Lung microvascular endothelial cell (primary cell): ENCODE results near the gene CTBP1. TPM values are rescaled to one million over a fixed set of nuclear protein-coding genes. Genes with fewer than 3 reads are reported as not detected.

Experiments
- DNase-seq, 2 donors: peaks; one replicate each; pipeline versions ENCODE4 v3.0.0 to v3.0.0-alpha.2; 2010; ENCODE audit warnings: low read depth in 2 of 2
- total RNA-seq: library from RNA; depleted of rRNA; stranded (reverse); fragments of >200 nt; gene quantifications from 2 replicates; pipeline ENCODE4 v1.2.1, GENCODE V29; 2014

The CTBP1 gene
- total RNA-seq, 1 donor from 2014 or later: 239 TPM

DNA sequence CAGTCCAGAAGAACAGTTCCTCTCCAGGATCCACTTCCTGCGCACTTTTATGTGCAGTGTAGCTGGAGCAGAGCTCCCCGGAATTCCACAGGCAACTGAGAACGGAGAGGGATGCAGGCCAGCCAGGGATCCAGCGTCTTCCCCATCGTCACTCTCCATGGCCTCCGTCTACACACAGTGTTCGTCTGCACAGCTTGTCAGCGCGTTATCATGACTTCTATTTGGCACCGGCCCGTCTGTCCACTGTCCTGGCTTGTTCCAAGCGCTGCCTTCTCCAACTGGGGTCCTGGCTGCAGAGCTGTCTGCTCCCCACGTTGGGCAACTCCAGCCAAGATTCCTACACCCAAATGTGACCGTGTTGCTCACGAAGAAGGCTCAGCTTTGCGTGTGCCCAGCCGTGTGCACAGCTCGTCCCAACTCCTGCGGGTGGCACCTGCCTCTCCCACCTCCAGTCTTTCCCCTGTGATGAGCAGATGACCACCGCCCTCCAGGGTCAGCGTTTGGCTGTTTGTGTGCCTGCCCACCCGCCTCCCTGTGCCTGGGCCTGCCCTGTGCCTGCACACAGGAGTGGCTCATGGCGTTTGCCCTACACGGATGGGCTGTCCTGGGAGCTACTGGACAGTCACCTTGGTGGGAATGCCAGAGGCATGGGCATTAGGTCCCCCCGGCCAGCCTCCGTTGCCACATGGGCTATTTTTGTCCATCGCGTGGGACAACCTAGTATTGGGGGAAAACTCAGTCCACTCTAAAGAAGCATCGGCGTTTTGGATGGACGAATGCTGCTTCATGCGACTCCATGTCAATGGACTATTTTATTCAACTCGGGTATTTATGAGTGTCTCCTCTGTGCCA is 2.2 kb upstream of the CTBP1 start:
- no peak for DNase-seq

DNA sequence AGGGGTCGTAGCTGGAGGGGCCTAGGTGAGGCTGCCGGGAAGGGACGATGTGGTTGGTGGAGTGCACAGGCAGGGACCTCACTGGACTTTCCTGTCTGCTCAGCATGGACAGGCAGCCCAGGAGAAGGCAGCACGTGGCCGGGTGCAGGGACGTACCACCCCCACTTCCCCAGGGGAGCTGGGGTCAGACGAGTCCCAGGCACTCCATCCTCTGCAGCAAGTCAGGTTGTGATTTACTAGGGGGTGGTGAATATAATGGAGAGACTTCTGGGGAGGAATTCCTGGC is 1.5 kb upstream of the CTBP1 start:
- DNase-seq: no peak

DNA sequence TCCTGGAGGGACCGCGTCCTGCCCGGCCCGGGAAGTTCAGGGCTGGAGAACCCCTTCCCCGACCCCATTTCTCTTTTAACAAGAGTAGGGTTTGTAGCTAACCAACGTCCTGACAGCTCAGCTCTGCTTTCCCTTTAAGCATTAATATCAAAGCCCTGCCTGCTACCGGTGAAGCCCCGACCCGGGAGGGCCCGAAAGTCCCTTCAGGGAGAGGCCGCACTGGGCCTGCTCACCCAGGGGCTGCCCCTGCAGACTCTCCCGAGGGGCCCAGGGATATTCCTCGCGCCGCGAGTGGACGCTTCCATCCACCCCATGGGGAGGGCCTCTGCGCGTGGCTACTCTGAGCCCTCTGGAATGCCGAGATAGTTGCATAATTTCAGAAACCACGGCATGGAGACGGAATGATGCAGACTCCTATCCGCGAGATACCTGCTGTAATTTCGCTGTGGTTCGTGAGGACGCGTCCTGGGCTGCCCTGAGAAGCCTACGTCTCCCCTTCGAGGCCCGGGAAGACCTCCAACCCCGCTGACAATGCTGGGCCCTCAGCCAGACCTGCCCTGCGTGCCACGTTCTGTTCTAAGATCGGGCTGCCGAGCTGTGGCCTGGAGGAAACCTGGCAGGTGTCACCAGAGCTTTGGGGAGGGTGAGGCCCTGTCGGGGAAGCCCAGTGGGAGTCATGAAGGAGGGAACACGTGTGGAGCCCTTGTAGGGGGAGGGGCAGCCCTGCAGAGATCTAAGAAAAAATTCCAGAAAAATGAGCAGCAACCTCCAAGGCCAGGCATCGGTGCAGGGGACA is 999 bp upstream of the CTBP1 start:
- peak; percentile 37 to 40 for DNase-seq

DNA sequence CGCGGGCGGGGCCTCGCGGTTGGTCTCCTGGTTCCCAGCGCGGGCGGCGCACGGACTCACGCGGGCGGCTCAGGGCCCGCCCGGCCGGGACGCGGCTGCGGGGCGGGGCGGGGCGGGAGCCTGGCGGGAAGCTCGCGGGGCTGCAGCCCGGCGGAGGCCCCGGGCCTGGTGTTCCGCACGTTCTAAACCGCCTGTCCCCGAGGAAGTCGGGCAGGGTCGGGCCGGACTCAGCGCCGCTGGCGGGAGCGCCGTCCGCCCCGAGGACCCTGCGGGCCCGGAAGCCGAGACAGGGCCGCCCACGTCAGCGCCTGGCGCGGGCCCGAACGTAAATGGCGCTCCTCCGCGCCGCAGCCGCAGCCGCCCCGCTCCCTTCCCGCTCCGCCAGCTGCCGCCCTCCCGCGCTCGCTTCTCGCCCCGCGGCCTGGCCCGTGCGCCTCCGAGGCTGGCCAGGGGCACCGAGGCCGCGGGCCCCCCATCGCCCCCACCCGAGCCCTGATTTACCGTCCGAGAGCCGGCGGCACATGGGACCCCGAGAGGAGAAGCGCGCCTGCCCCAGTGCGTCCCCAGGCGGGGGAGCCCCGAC is 309 bp upstream of the CTBP1 start:
- peak; percentile 93 to 95 for DNase-seq

DNA sequence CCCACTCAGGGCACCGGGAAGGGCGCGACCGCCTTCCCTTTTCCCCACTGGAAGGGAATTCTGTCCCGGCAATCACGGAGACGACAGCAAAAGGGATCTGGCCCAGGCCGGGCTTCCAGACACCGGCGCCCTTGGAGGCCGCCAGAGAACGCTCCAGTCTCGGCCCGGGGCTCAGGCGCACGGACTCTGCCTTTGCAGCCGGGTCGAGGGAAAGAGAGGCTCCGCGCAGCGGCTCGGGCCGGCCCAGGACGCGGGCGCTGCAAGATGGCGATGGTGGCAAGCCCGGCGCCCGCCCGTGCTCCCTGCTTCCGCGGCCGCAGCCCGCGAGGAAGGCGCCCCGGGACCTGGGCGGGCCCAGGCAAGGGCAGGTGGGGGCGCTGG is 1.1 kb downstream of the CTBP1 start:
- DNase-seq: no peak

DNA sequence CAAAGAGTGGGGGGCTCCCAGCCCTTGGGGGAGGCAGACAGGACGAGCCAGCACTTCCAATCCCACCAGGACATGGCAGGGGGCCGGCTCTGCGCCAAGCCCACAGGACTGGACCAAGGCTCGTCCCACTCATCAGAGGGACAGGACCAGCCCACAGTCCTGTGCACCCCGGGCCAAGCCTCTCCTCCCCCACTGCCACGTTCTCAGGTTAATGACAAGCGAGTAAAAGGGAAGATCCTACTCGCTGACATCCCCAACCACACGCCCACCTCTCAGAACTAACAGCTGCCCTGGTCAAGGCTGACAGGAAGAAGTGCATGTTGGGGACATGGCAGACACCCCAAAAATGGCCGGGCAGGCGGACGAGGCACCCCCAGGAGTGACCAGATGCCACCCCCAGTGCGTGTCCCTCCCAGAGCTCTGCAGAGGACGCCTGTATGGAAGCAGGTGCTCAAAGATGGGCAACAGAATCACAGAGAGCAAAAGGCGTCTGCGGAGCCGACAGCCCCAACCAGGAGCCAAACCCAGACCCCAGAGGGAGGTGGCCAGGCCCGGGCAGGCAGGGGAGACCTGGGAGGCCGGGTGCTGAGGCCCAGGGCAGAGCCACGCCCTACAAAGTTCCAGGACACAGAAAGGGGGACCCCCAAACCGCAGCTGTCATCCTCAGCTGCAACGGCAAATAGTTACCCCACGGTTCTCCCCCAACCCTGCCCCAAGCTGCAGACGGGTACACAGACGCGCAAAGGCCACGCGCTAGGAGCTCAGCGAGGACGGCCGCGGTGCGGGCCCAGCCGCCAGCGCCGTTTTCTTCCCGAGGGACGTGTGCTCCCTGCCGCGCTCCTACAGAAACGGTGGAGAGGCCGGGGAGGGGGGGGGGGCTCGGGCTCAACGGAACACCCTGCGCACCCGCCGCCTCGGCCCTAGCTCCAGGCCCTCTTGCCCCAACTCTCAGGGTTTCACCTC is 1.7 kb downstream of the CTBP1 start:
- peak in 1 of 2 donors; percentile 34 for DNase-seq

DNA sequence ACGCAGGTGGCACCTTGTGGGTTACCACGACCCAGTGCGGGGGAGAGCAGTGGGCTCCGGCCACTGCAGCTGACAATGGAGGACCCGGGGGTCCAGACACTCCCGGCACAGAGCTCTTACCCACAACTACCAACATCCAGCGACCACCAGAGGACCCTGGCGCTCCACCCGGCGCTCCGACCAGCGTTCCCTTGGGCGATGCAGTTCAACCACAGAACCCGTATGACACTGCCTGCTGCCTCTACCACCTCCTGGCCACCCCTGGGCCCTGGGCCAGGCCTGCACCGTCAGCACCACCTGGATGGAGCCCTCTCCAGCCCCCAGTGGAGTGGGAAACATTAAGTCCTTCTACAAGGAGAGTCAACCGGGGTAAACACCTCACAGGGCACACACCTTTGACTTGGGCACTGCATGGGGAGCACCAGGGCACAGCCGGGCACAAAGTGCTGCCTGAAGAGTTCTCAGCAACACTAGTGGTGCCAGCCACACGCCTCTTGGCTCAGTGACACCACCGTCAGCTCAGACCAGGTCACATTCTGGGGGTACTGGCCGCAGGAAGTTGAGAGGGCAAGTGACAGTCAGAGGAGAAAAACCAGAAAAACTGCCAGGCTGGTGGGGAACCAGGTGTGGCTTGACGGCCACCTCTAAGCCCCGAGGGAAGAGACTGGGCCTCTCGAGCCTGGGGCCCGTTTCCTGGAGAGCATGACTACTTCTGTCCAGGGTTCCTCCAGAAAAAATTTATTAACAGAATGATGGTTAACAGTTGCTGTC is 2.6 kb downstream of the CTBP1 start:
- no peak for DNase-seq

DNA sequence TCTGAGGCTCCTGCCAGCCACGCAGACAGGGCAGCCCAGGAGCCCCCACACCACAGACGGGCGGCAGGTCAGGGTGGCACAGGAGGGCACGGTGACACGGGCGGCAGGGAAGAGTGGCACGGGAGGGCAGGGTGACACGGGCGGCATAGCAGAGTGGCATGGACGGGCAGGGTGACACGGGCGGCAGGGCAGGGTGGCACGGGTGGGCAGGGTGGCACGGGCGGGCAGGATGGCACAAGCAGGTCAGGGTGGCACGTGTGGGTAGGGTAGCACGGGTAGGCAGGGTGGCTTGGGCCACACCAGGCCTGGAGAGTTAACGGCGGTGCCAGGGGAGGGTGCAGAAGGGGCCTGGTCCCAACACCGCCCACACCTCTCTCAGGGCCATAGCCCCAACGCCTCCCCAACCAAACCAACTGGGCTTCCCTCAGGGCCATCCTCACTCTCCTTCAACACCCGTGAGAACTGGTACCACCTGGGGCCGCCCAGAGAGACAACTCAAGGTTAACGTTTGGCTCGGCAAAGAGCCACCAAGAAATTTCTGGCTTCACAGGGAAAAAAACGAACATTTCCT is 3.4 kb downstream of the CTBP1 start:
- DNase-seq: no peak

DNA sequence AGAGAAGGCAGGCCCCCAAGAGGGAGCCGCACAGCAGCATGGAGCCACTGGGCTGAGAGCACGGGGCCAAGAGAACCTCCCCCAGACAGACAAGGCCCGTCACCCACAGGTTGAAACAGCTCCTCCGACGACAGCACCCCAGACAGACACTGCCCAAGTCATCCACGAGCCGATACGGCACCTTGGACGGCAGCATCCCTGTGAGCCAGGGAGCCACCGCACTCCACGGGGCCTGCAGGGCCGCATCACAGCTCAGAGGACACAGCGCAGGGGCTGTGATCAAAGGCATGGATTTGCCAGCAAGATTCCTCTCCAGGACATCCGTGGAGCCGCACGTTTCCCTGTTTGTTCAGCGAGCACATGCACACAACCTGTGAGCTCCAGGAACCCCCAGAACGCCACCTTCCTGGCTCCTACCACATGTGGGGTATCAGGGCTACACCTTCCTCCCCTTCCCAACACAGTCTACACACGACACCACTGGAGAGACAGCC is 3.9 kb downstream of the CTBP1 start:
- DNase-seq: no peak

DNA sequence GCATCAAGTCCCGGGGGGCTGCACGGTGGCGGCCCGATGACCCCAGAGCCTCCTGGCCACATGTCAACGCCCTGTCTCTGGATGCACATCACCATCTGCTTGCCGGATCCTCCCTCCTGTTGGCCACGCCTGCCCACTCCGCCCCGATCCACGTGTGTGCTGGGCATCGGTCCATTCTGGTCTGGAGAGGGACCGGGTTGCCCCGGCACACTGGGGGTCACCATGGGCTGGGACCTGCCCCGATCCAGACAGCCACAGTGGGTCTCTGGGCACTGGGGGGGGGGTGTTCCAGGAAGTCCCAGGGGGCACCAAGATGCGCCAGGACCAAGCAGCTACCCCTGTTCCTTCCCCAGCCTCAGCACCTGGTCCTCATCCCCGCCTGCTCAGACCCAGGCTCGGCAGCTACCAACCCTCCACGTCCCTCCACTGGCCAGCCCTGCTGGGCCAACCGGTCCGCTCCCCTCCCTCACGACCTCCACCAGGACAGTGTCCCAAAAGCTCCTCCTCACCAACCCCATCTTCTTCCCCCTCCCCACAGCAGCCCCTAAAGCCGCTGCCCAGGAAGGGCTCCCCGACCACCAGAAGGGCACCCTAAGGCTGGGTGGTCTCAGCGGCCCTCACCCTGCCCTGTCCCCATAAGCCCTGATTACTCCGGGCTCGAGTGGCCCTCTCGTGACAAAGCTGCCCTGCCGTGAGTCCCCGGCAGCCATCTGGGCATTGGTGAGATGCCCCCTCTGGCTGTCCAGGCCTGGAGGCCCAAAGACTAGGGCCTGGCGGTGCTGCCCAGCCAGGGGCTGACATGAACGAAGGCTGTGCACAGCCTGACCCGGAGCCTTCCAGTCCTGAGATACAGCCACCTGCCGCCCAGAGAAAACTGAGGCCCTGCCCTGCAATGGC is 4.6 kb downstream of the CTBP1 start:
- no peak for DNase-seq

DNA sequence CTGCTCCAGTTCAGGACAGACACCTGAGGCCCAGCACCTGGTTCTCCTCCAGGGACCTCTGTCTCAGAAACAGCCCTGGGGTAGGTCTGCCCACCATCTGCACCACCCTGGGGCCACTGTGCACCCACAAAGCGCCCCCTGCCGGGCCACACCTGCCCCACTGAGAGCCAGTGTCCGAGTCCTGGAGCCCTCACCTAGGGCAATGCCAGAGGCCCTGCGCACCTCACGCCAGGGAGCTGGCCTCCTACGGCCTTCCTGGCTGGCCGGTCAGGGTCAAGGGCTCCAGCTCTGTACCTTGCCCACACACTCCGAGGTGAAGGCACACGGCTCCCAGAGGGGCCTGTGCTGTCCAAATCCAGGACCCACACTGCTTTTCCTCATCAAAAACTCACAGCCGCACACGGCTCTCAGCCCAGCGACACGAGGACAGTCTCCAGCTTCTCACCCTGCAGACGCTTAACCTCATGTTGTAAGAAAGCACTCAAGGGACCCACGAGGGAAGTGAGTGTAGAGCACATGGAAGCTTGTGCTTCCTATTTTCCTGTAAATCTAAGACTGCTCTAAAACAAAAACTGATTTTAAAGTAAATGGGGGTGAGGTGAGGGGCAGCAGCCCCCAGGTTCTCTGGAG is 5.4 kb downstream of the CTBP1 start:
- no peak for DNase-seq

DNA sequence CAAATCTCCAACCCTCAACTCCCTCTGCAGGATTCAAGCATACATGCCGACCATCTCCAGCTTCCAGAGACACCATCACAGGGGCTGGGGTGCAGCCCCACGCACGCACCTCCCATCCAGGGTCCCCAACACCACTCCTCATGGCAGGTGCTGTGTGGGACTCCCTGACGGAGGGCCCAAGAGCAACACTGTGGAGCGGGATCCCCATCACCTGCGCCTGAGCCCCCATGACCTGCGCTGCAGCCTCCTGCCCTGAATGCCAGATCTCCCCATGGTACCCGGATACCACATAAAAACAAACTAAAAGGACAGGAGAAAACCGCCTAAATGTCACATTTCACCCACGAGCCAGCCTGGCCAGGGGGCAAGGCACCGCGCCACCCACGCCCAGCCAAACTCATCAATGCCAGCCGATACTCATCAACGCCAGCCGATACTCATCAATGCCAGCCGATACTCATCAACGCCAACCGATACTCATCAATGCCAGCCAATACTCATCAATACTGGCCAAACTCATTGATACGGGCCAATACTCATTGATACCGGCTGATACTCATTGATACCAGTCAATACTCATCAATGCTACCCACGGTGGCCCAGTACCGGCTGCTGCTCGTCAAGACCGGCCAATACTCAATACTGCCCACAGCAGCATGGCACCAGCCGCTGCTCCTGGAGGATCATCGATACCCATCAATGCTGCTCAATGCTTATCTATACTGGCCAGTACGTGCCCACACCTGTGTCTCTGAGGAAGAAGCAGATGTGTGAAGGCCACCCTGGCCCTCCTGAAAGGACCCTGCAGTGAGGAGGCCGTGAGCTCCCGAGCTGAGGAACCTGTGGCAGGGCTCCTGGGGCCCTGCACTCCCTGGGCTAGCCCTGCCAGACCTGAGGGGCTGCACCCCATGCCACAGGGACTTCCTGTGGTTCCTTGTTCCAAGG is 6.2 kb downstream of the CTBP1 start:
- no peak for DNase-seq

DNA sequence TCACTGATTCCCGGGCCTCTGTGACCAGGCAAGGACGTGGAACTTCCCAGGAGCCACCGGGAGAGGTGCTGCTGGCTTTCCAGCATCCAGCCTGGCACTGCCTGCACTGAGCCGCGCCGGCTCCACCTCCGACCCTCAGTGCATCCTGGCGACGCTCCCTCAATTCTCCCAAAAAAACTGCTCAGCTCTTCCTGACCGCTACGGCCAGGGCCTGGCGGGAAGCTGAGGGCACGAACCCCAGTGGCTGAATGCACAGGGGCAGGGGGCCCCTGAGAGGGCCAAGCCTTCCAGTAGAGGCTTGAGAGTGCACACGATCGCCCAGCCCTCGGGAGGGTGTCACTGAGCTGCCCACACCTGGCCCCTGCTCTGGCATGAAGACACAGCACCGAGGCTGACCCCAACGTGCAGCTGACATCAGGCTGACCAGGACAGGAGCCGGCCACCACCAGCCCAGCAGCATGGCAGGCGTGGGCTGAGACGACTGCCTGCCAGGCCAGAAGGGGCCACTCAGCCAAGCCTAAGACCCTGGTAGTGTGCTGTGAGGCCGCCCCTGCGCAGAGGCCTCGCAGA is 6.9 kb downstream of the CTBP1 start:
- DNase-seq: no peak

DNA sequence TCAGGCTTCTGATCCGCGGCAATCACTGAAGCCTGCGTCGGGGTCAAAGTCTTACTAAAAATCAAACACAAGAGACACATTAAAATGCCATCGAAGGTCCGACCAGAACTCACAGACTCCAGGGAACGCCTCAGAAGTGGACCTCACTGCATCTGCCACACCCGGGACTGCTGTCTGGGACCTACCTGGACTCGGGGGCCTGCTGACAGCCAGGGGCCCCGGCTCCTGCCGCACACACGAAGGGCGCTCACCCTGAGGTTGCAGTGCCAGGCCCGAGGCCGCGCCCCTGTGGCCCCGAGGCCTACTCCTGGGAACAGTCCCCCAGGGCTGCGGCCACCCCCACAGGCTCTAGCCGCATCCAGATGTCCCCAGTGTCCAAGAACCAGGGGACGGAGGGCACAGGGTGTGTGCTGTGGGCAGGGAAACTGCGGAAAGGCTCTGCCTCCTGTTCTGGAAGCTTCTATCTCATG is 7.4 kb downstream of the CTBP1 start:
- DNase-seq: no peak

DNA sequence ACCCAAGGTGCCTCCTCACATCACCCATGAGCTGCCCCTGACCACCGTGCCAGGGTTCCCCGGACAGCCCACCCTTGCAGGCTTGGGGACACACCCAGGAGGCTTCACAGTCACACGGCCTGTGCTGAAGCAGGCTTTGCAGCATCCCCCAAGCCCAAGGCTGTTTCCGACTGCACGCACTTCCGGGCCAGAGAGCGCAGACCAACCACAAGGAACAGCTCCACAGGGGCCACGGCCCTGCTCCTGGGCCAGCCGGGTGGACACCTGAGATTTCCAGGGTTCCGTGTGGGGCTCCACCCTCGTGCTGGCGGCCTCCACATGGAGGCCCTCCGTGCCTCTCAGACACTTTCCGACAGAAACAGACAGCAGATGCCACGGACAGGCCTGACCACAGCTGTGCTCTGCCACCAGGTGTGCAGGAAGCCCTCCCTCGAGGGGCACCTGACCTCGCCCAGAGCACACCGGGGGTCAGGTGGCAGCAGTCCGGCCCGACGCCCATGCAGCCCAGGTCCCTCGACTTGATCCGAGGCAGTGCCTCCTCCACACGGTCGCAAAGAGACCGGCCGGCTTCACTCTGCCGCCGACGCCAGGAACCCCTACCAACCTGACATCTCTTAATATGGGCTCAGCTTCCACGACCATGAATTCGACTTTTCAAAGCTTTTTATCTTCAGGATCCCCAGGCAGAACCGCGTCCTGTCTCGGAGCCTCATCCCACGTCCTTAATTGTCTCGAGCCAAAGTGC is 8.0 kb downstream of the CTBP1 start:
- DNase-seq: no peak

DNA sequence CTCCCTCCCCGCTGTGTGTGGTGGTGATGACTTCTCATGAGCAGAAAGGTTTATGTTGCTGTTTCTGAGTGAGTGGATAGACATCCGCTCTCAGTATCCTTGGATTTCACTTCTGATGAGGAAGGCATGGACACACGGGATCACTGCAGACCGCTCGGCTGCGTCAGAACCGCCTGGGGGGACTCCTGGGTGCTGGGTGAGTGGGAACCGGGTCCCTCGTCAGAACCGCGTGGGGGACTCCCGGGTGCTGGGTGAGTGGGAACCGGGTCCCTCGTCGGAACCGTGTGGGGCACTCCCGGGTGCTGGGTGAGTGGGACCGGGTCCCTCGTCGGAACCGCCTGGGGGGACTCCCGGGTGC is 9.0 kb downstream of the CTBP1 start:
- DNase-seq: no peak
